Measurements from ENCODE around the gene PTCRA. TPM values are rescaled to one million over a fixed set of nuclear protein-coding genes. Genes with fewer than 3 reads are reported as not detected.

The PTCRA gene
- total RNA-seq, 1 experiment from 2014 or later: not detected

GRCh38 chr6:42961020-42961470 lies 45.2 kb downstream of the PTCRA start:
- no peaks in the 10 kb centered on the region for H3K9me3 ChIP-seq (ENCODE audit: low read length)
- H3K36me3 ChIP-seq (ENCODE audit: low read depth, low read length): no peaks in the 10 kb centered on the region; the same call in 1 of the 2 replicates
- H3K9me2 ChIP-seq (replicated peaks; ENCODE audit: low read length): no peaks in the 10 kb centered on the region
- ATAC-seq (peak; percentile 26), DNase-seq (no peak)
- peak overlapping the region; percentile 100 for H3K4me2 ChIP-seq (ENCODE audit: low read length)
- peak overlapping the region; percentile 79 for H3K4me3 ChIP-seq (ENCODE audit: low read length)
- no peaks in the 10 kb centered on the region for H3K79me2 ChIP-seq (ENCODE audit: low read length)
- TF ChIP-seq EZH2 (IDR thresholded peaks at IDR 0.05; ENCODE audit: low read length, unreplicated experiment): no peak
- no peak for TF ChIP-seq EZH2phosphoT487 (IDR thresholded peaks at IDR 0.05; ENCODE audit: borderline replicate concordance, low read length)
- TF ChIP-seq CTCF (conservative IDR thresholded peaks at IDR 0.05; ENCODE audit: low read depth, low read length): no peak
- H3K9ac ChIP-seq (ENCODE audit: low read length): no peak overlapping the region
- no peak overlapping the region for H3K27ac ChIP-seq (ENCODE audit: low read length)
- no peaks in the 10 kb centered on the region for H3F3A ChIP-seq (ENCODE audit: low read length, unreplicated experiment)
- H3K27me3 ChIP-seq (ENCODE audit: low read length): no peaks in the 10 kb centered on the region
- intact Hi-C loops (cut with micrococcal nuclease): no loop called here
- ChIA-PET CTCF (no interaction called here), POLR2A (ENCODE audit: unreplicated experiment) (interaction anchor here (0.6 to 0.8 kb wide), 3 partner anchors 18 to 310 kb away, joined by 5 to 12 read pairs (median 6); no protein-coding TSS in a partner anchor)
- no peaks in the 10 kb centered on the region for H4K20me1 ChIP-seq (ENCODE audit: low read length)
- TSS peak; percentile 10 for BruUV-seq (replicated peaks)
- H2AFZ ChIP-seq (ENCODE audit: low read length): peak overlapping the region; percentile 92
- H3K4me1 ChIP-seq (ENCODE audit: insufficient read depth, low read length): peaks cover 15% of the 10 kb centered on the region; the same call in 1 of the 2 replicates

- Histone ChIP-seq H3K79me2 (ENCODE audit: low read length) (no peaks in the 10 kb centered on the region), H4K20me1 (ENCODE audit: low read length) (no peaks in the 10 kb centered on the region), H3K4me1 (ENCODE audit: insufficient read depth, low read length) (peaks cover 15% of the 10 kb centered on the region; the same call in 1 of the 2 replicates), H2AFZ (ENCODE audit: low read length) (no peak overlapping the region), H3K27me3 (ENCODE audit: low read length) (no peaks in the 10 kb centered on the region), H3K9ac (ENCODE audit: low read length) (no peak overlapping the region), H3K4me2 (ENCODE audit: low read length) (no peak overlapping the region), H3F3A (ENCODE audit: low read length, unreplicated experiment) (no peaks in the 10 kb centered on the region), H3K4me3 (ENCODE audit: low read length) (no peak overlapping the region), H3K36me3 (ENCODE audit: low read depth, low read length) (no peaks in the 10 kb centered on the region; the same call in 1 of the 2 replicates), H3K27ac (ENCODE audit: low read length) (no peak overlapping the region), H3K9me2 (replicated peaks; ENCODE audit: low read length) (no peaks in the 10 kb centered on the region), H3K9me3 (ENCODE audit: low read length) (no peaks in the 10 kb centered on the region)
- no peak for ATAC-seq
- no peak for TF ChIP-seq EZH2 (IDR thresholded peaks at IDR 0.05; ENCODE audit: low read length, unreplicated experiment)
- no TSS peak for BruUV-seq (replicated peaks)
- DNase-seq: no peak
- ChIA-PET CTCF (no interaction called here), POLR2A (ENCODE audit: unreplicated experiment) (interaction anchor here (0.6 kb wide), 1 partner anchor 35 kb away, joined by 4 read pairs; no protein-coding TSS in a partner anchor)
- intact Hi-C loops (cut with micrococcal nuclease): no loop called here
Measured at GRCh38 chr6:42962096-42962495, 46.2 kb downstream of the PTCRA start.

GRCh38 chr6:42962502-42963178 lies 46.8 kb downstream of the PTCRA start:
- no peak overlapping the region for H3K9ac ChIP-seq (ENCODE audit: low read length)

More at GRCh38 chr6:42962502-42963178, 46.8 kb downstream of the PTCRA start:
- no peaks in the 10 kb centered on the region for H3K27me3 ChIP-seq (ENCODE audit: low read length)
- ChIA-PET POLR2A (ENCODE audit: unreplicated experiment) (interaction anchor here (0.6 kb wide), 1 partner anchor 34 kb away, joined by 4 read pairs; no protein-coding TSS in a partner anchor), CTCF (no interaction called here)
- H3K4me2 ChIP-seq (ENCODE audit: low read length): no peak overlapping the region
- H3K36me3 ChIP-seq (ENCODE audit: low read depth, low read length): no peaks in the 10 kb centered on the region; the same call in 1 of the 2 replicates
- H3K27ac ChIP-seq (ENCODE audit: low read length): no peak overlapping the region
- no peak for ATAC-seq
- no peak overlapping the region for H2AFZ ChIP-seq (ENCODE audit: low read length)
- intact Hi-C loops (cut with micrococcal nuclease): no loop called here
- H3K9me2 ChIP-seq (replicated peaks; ENCODE audit: low read length): no peaks in the 10 kb centered on the region
- H3K4me1 ChIP-seq (ENCODE audit: insufficient read depth, low read length): peaks cover 15% of the 10 kb centered on the region; the same call in 1 of the 2 replicates
- H3K9me3 ChIP-seq (ENCODE audit: low read length): no peaks in the 10 kb centered on the region
- DNase-seq: no peak
- BruUV-seq (replicated peaks): no TSS peak
- no peaks in the 10 kb centered on the region for H3F3A ChIP-seq (ENCODE audit: low read length, unreplicated experiment)
- H3K79me2 ChIP-seq (ENCODE audit: low read length): no peaks in the 10 kb centered on the region
- no peaks in the 10 kb centered on the region for H4K20me1 ChIP-seq (ENCODE audit: low read length)
- no peak overlapping the region for H3K4me3 ChIP-seq (ENCODE audit: low read length)
- TF ChIP-seq CTCF (conservative IDR thresholded peaks at IDR 0.05; ENCODE audit: low read depth, low read length): no peak
- TF ChIP-seq EZH2 (IDR thresholded peaks at IDR 0.05; ENCODE audit: low read length, unreplicated experiment): no peak
- no peak for TF ChIP-seq EZH2phosphoT487 (IDR thresholded peaks at IDR 0.05; ENCODE audit: borderline replicate concordance, low read length)

All from PC-3 (cell line).